NT2/D1 (cell line): ENCODE results near the gene DDX17.

ENCODE experiments used
- SUZ12 ChIP-seq: IDR thresholded peaks from 2 replicates; pipeline ENCODE4 v1.6.1; 2011; ENCODE audit not compliant: insufficient read length, insufficient read depth; ENCODE audit errors: extremely low read depth
- YY1 ChIP-seq: IDR thresholded peaks from 2 replicates; pipeline ENCODE4 v1.6.1; 2011; ENCODE audit not compliant: insufficient read length, insufficient read depth
- ZNF274 ChIP-seq: IDR thresholded peaks from 2 replicates; pipeline ENCODE4 v1.6.1; 2011; ENCODE audit warnings: mild to moderate bottlenecking, low read depth, low read length

DNA sequence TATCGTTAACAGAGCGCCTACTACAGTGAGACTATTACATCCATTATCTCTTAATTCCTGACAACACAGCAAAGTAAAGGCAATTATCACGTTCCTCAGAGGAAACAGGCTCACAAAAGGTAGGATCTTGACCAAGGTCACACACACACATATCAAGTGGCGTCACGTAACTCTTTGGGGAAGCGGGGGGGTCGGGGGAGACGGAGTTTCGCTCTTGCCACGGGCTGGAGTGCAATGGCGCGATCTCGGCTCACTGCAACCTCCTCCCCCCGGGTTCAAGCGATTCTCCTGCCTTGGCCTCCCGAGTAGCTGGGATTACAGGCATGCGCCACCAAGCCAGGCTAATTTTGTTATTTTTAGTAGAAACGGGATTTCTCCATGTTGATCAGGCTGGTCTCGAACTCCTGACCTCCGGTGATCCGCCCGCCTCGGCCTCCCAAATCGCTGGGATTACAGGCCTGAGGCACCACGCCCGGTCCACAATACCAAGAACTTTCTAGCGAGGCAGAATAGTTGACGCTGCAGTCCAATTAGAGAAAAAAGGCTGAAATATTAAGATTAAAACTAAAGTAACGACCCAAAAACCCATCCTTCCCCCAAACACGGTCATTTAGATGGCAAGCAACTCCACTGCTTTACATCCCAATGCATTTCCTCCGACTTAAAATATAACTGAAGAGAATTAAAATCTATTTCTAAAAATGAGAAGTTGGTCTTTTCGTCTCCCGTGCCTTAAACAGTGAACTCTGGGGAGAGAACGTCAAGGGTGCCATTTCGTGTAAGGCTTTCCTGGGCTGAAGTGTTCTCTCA, 1.2 kb downstream of the DDX17 start:
- TF ChIP-seq SUZ12 (no peak), YY1 (no peak), ZNF274 (no peak)
